Inflammatory macrophage treated with lipopolysaccharide for 1 hour (primary cell): ENCODE data around the gene CD47.

Experiments used
- DNase-seq, 2 donors: peaks; one replicate each; pipeline ENCODE4 v3.0.0-alpha.2; 2020 to 2022

Gene CD47

GRCh38 chr3:108046247-108046646, 44.6 kb downstream of the CD47 start:
- DNase-seq = no peak

- DNase-seq = no peak
Measured at GRCh38 chr3:108044699-108045098, 46.1 kb downstream of the CD47 start.

GRCh38 chr3:108042300-108042699, 48.5 kb downstream of the CD47 start:
- no peak for DNase-seq

GRCh38 chr3:108041253-108041652, 49.6 kb downstream of the CD47 start:
- DNase-seq = no peak

GRCh38 chr3:108037770-108038169, 53.1 kb downstream of the CD47 start:
- no peak for DNase-seq

- DNase-seq = peak; percentile 24 to 77
Measured at GRCh38 chr3:108036984-108037741, 53.7 kb downstream of the CD47 start.

GRCh38 chr3:108036401-108036800, 54.4 kb downstream of the CD47 start:
- DNase-seq = no peak

- DNase-seq = peak; percentile 37 to 45
Measured at GRCh38 chr3:108035751-108036150, 55.1 kb downstream of the CD47 start.

GRCh38 chr3:108031895-108032294, 58.9 kb downstream of the CD47 start:
- peak; percentile 16 to 37 for DNase-seq

GRCh38 chr3:108030960-108031359, 59.9 kb downstream of the CD47 start:
- no peak for DNase-seq

- DNase-seq = no peak
Measured at GRCh38 chr3:108029466-108029865, 61.4 kb downstream of the CD47 start.

GRCh38 chr3:108028896-108029295, 61.9 kb downstream of the CD47 start:
- peak in 1 of 2 donors; percentile 53 for DNase-seq

- no peak for DNase-seq
Measured at GRCh38 chr3:108025177-108025576, 65.7 kb downstream of the CD47 start.

GRCh38 chr3:108024146-108024850, 66.5 kb downstream of the CD47 start:
- no peak for DNase-seq

- DNase-seq = no peak
Measured at GRCh38 chr3:108022256-108023150, 68.3 kb downstream of the CD47 start.

GRCh38 chr3:108021533-108021932, 69.3 kb downstream of the CD47 start:
- DNase-seq = no peak

- DNase-seq = no peak
Measured at GRCh38 chr3:108021131-108021530, 69.7 kb downstream of the CD47 start.

- no peak for DNase-seq
Measured at GRCh38 chr3:108018552-108018951, 72.3 kb downstream of the CD47 start.

GRCh38 chr3:108017587-108017986, 73.2 kb downstream of the CD47 start:
- no peak for DNase-seq

GRCh38 chr3:108014943-108015342, 75.9 kb downstream of the CD47 start:
- no peak for DNase-seq

GRCh38 chr3:108013141-108014055, 77.4 kb downstream of the CD47 start:
- no peak for DNase-seq

GRCh38 chr3:108012304-108012703, 78.5 kb downstream of the CD47 start:
- DNase-seq = no peak
